ENCODE results near the gene FSCN2.

GRCh38 chr17:81481815-81482505, 46.2 kb upstream of the FSCN2 start:
- TF ChIP-seq POLR2A (IDR thresholded peaks at IDR 0.05) (no peak), CTCF (IDR thresholded peaks at IDR 0.05) (no peak)
